Panc1 (cell line): ENCODE results near the gene ELP5.

Experiments used
- CTCF ChIP-seq: fragments of 450-650 bp; IDR thresholded peaks from 2 replicates; pipeline ENCODE4 v1.5.1; 2017; ENCODE audit warnings: mild to moderate bottlenecking
- POLR2AphosphoS5 ChIP-seq: IDR thresholded peaks from 2 replicates; pipeline ENCODE4 v1.6.1; 2012; ENCODE audit warnings: mild to moderate bottlenecking, low read depth, low read length, moderate library complexity
- REST ChIP-seq, 2 experiments: IDR thresholded peaks; 2 replicates each; pipeline ENCODE4 v1.6.1; 2011 to 2012; ENCODE audit warnings: low read depth in 2 of 2, control low read depth in 1 of 2, low read length in 1 of 2, mild to moderate bottlenecking in 1 of 2, moderate library complexity in 1 of 2; ENCODE audit not compliant: insufficient read depth in 1 of 2
- SIN3A ChIP-seq: IDR thresholded peaks from 2 replicates; pipeline ENCODE4 v1.6.1; 2012; ENCODE audit warnings: low read depth, mild to moderate bottlenecking, low read length, moderate library complexity, borderline replicate concordance; ENCODE audit not compliant: insufficient read depth
- TCF7L2 ChIP-seq: IDR thresholded peaks from 2 replicates; pipeline ENCODE4 v1.6.1; 2011; ENCODE audit warnings: mild to moderate bottlenecking, low read depth, low read length, inconsistent platforms

GRCh38 chr17:7260651-7261378 is 8.8 kb downstream of the ELP5 start:
- TF ChIP-seq CTCF: no peak
- TF ChIP-seq TCF7L2: no peak
- TF ChIP-seq SIN3A: no peak
- no peak for TF ChIP-seq POLR2AphosphoS5
- no peak for TF ChIP-seq REST (IDR thresholded peaks at IDR 0.05; ENCODE audit: insufficient read depth in 1 of 2, low read depth in 2 of 2, low read length in 1 of 2)
